Endothelial cell (in vitro differentiated cells): ENCODE results near the gene AS3MT. TPM values are rescaled to one million over a fixed set of nuclear protein-coding genes. Genes with fewer than 3 reads are reported as not detected.

ENCODE experiments used
- DNase-seq: peaks from one replicate; pipeline ENCODE4 v3.0.0; 2021; ENCODE audit warnings: low spot score
- H3K27ac Mint-ChIP-seq: one replicate; pipeline ENCODE4 v1.8.0; 2021; ENCODE audit warnings: mixed read lengths, inconsistent platforms; ENCODE audit not compliant: unreplicated experiment
- H3K27me3 Mint-ChIP-seq: one replicate; pipeline ENCODE4 v1.8.0; 2021; ENCODE audit warnings: mild to moderate bottlenecking, moderate library complexity, mixed read lengths, inconsistent platforms; ENCODE audit not compliant: unreplicated experiment
- H3K36me3 Mint-ChIP-seq: one replicate; pipeline ENCODE4 v1.8.0; 2021; ENCODE audit warnings: mild to moderate bottlenecking, low read depth, mixed read lengths, inconsistent platforms; ENCODE audit not compliant: unreplicated experiment
- H3K4me1 Mint-ChIP-seq: one replicate; pipeline ENCODE4 v1.8.0; 2021; ENCODE audit warnings: mild to moderate bottlenecking, mixed read lengths, inconsistent platforms; ENCODE audit not compliant: unreplicated experiment
- H3K4me3 Mint-ChIP-seq: one replicate; pipeline ENCODE4 v1.8.0; 2021; ENCODE audit warnings: mild to moderate bottlenecking, mixed read lengths, inconsistent platforms; ENCODE audit not compliant: unreplicated experiment
- H3K9me3 Mint-ChIP-seq: one replicate; pipeline ENCODE4 v1.8.0; 2021; ENCODE audit warnings: mixed read lengths, inconsistent platforms; ENCODE audit not compliant: unreplicated experiment
- total RNA-seq: library from RNA; stranded (reverse); fragmentation: NEBNext Ultra II Directional; extraction: Animal tissue kit (Norgen Biotek cat#: 25700); gene quantifications from one replicate; pipeline ENCODE4 v1.2.1, GENCODE V29; 2021; ENCODE audit not compliant: unreplicated experiment
- TF ChIP-seq, protein P1 (sequence below): fragments of 200-600 bp; sonication (generic); IDR thresholded peaks from one replicate; pipeline ENCODE4 v1.5.0; 2021; ENCODE audit warnings: antibody characterized with exemption; ENCODE audit not compliant: unreplicated experiment

The AS3MT gene
- total RNA-seq, 1 donor from 2014 or later: 1.4 TPM

DNA sequence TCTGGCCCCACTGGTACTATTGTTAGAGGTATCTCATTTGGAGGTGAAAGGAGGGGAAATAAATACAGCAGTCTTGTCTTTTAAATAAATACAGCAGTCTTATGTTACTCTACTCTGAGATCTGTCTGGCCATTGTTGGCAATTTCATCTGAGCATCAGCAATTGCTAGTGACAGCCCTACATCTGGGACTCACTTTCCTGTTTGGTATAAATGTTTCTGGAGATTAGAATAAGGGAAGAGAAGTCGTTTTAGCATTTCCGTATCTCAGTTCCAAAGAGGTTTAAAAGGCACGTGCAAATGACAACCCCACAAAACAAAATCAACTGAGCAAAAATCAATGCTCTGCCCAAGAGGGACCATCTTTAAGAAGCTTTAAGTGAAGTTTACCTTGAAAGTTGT is 30.7 kb downstream of the AS3MT start:
- no peaks in the 10 kb centered on the region for H3K36me3 Mint-ChIP-seq
- H3K27ac Mint-ChIP-seq: no peak overlapping the region
- TF ChIP-seq, protein P1, sequence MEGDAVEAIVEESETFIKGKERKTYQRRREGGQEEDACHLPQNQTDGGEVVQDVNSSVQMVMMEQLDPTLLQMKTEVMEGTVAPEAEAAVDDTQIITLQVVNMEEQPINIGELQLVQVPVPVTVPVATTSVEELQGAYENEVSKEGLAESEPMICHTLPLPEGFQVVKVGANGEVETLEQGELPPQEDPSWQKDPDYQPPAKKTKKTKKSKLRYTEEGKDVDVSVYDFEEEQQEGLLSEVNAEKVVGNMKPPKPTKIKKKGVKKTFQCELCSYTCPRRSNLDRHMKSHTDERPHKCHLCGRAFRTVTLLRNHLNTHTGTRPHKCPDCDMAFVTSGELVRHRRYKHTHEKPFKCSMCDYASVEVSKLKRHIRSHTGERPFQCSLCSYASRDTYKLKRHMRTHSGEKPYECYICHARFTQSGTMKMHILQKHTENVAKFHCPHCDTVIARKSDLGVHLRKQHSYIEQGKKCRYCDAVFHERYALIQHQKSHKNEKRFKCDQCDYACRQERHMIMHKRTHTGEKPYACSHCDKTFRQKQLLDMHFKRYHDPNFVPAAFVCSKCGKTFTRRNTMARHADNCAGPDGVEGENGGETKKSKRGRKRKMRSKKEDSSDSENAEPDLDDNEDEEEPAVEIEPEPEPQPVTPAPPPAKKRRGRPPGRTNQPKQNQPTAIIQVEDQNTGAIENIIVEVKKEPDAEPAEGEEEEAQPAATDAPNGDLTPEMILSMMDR: no peak

GRCh38 chr10:102904346-102904745 is 35.1 kb downstream of the AS3MT start:
- H3K36me3 Mint-ChIP-seq: no peaks in the 10 kb centered on the region
- DNase-seq: no peak
- no peak overlapping the region for H3K4me3 Mint-ChIP-seq
- H3K9me3 Mint-ChIP-seq: no peaks in the 10 kb centered on the region
- H3K27me3 Mint-ChIP-seq: no peaks in the 10 kb centered on the region
- H3K4me1 Mint-ChIP-seq: peaks cover 4% of the 10 kb centered on the region
- H3K27ac Mint-ChIP-seq: no peak overlapping the region
- TF ChIP-seq, protein P1: no peak

More for the DNA sequence above, 30.7 kb downstream of the AS3MT start:
- Mint-ChIP-seq H3K4me1 (peaks cover 12% of the 10 kb centered on the region), H3K9me3 (no peaks in the 10 kb centered on the region), H3K27me3 (no peaks in the 10 kb centered on the region), H3K4me3 (no peak overlapping the region)
- no peak for DNase-seq

DNA sequence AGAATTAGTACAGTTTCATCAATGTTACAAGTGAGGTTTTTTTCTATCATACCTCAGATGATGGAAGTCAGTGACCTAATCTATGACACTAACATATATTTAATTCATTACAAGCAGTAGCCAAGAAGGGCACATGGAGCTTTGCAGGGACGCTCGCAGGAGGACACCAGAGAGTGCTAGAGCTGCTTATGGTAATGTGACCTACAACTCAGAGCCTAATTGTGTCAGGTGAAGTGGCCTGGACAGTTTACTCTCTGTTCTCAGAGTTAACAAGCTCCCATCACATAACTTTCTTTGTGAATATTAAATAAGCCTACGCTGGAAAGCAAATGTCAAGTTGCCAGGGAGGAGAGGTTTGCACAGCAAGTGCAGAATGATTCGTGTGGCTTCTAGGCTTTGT is 37.2 kb downstream of the AS3MT start:
- TF ChIP-seq, protein P1: no peak

DNA sequence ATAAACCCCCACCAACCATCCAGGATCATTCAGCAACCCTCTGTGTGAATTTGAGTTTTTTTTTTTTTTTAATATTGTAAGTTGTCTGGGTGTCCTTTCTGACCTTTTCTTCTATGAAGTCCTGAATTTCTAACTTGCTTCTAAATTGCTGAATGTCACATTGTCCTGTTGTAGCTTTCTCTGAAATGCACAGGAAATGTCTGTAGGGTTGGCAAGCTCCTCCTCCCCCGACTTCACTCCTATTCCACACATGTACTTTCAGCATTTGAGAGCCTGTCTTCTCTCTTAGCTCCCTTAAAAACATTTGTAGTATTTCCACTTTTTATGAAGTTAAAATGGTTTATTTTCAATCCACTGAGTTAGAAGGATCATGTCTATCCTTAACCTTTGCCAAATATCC is 45.5 kb downstream of the AS3MT start:
- no peak overlapping the region for H3K27ac Mint-ChIP-seq
- H3K4me3 Mint-ChIP-seq: no peak overlapping the region
- TF ChIP-seq, protein P1: no peak
- peaks cover 7% of the 10 kb centered on the region for H3K4me1 Mint-ChIP-seq
- H3K36me3 Mint-ChIP-seq: peaks cover 3% of the 10 kb centered on the region
- DNase-seq: no peak
- H3K9me3 Mint-ChIP-seq: no peaks in the 10 kb centered on the region
- H3K27me3 Mint-ChIP-seq: peaks cover 5% of the 10 kb centered on the region

More for the DNA sequence above, 37.2 kb downstream of the AS3MT start:
- Mint-ChIP-seq H3K36me3 (no peaks in the 10 kb centered on the region), H3K4me3 (no peak overlapping the region), H3K27me3 (no peaks in the 10 kb centered on the region), H3K27ac (no peak overlapping the region), H3K9me3 (no peaks in the 10 kb centered on the region), H3K4me1 (no peaks in the 10 kb centered on the region)
- no peak for DNase-seq

DNA sequence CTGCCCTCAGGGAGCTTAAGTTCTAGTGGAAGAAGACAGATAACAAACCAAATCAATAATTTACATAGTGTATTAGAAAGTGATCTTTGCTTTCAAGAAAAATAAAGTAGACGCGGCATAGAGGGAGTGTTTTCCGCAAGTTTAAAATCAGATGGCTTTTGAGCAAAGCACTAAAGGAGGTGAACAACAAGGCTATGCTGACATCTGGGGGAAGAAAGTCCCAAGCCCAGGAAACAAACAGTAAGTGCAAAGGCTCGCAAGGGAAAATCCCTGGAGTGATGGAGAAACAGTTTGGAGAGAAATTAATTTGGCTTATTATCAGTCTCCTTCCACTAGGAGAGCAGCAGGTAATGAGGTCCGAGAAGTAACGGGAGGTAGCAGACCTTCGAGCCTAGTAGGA is 46.9 kb downstream of the AS3MT start:
- Mint-ChIP-seq H3K4me1 (peaks cover 14% of the 10 kb centered on the region), H3K9me3 (no peaks in the 10 kb centered on the region), H3K27ac (peak overlapping the region; percentile 11), H3K27me3 (peaks cover 8% of the 10 kb centered on the region), H3K4me3 (peak overlapping the region; percentile 80), H3K36me3 (peaks cover 7% of the 10 kb centered on the region)
- TF ChIP-seq, protein P1: no peak
- DNase-seq: no peak
